ENCODE data around the gene PEX12. TPM values are rescaled to one million over a fixed set of nuclear protein-coding genes. Genes with fewer than 3 reads are reported as not detected.
A peak's percentile ranks its signal among the peaks of the same experiment; 100 is the strongest.

The PEX12 gene
- total and polyA plus RNA-seq, 9 of the 15 experiments (the other 6 are each of a cell fraction or from before 2014, with no cell fraction given): 4.0 to 12.4 (median 6.4) TPM

DNA sequence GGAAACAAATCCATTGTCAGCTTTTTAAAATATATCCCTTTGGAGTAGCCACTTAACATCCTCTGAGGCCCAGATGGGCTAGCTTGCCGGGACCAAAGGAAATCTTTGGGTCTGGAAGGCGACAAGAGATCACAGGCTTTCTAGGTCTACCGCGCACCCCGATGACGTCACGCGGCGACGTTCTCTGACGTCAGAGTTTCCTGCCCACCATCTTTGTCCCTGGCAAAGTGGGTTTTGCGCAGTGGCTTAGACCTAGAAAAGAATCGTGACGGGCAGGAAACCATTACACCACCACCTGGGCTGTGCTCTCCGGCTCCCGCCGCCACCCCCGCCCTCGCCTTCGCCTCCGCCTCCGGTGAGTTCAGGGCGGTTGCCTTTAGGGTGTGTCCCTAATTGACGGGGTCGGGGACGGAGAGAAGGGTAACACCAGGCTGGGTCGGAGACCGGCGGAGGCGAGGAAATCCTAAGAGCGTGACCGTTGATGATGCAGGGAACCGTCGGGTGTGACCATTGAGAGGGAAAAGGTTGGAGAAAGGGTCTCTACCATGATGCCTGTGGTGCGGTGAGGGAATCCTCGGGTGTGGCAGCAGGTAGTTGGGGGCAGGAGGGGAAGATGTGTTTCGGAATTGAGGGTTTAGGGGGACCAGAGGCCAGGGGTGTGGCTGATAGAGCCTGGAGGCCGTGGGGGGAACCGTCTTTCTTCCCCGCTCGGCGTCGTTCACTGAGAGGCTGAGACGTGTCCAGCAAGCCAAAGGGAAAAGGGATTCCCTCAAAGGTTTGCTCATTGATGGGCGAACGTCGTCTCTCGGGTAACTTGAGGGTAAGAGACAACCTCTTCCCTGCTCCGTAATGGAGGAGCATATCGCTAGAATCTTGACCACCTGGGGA, 8.9 kb upstream of the PEX12 start, which contains the start of gene AP2B1 (continued):
- TF ChIP-seq, protein P1, sequence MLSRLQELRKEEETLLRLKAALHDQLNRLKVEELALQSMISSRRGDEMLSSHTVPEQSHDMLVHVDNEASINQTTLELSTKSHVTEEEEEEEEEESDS (CRISPR knock-in tag; IDR thresholded peaks at IDR 0.05): no peak
- no peak for TF ChIP-seq PCBP1 (IDR thresholded peaks at IDR 0.05; ENCODE audit: low read depth, low read length, poor library complexity, severe bottlenecking)
- TF ChIP-seq BACH1 (tag; IDR thresholded peaks at IDR 0.05): 0 out of 2 replicates have a peak, but pooled peaks have one; percentile 50
- peak; percentile 96 for TF ChIP-seq JUNB (CRISPR knock-in tag; conservative IDR thresholded peaks at IDR 0.05)
- TF ChIP-seq NCOR1 (IDR thresholded peaks at IDR 0.05): peak; percentile 54
- no peak for TF ChIP-seq ZFP91 (CRISPR knock-in tag; IDR thresholded peaks at IDR 0.05)
- no peak for TF ChIP-seq PATZ1 (CRISPR knock-in tag; IDR thresholded peaks at IDR 0.05; ENCODE audit: borderline replicate concordance)
- TF ChIP-seq, protein P2, sequence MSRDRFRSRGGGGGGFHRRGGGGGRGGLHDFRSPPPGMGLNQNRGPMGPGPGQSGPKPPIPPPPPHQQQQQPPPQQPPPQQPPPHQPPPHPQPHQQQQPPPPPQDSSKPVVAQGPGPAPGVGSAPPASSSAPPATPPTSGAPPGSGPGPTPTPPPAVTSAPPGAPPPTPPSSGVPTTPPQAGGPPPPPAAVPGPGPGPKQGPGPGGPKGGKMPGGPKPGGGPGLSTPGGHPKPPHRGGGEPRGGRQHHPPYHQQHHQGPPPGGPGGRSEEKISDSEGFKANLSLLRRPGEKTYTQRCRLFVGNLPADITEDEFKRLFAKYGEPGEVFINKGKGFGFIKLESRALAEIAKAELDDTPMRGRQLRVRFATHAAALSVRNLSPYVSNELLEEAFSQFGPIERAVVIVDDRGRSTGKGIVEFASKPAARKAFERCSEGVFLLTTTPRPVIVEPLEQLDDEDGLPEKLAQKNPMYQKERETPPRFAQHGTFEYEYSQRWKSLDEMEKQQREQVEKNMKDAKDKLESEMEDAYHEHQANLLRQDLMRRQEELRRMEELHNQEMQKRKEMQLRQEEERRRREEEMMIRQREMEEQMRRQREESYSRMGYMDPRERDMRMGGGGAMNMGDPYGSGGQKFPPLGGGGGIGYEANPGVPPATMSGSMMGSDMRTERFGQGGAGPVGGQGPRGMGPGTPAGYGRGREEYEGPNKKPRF (IDR thresholded peaks at IDR 0.05; ENCODE audit: low read depth, low read length): no peak
- TF ChIP-seq GATAD2B (IDR thresholded peaks at IDR 0.05; ENCODE audit: borderline replicate concordance): 0 out of 2 replicates have a peak, but pooled peaks have one; percentile 31
- 0 out of 2 replicates have a peak, but pooled peaks have one; percentile 18 for TF ChIP-seq ZKSCAN8 (CRISPR knock-in tag; IDR thresholded peaks at IDR 0.05)
- no peak for TF ChIP-seq PCBP2 (IDR thresholded peaks at IDR 0.05; ENCODE audit: low read depth, low read length, poor library complexity, severe bottlenecking)
- no peak for TF ChIP-seq SPI1 (IDR thresholded peaks at IDR 0.05; ENCODE audit: borderline replicate concordance, low read depth, low read length)
- TF ChIP-seq POLR2H (tag; IDR thresholded peaks at IDR 0.05; ENCODE audit: low read depth): peak; percentile 93
- no peak for TF ChIP-seq PRPF4 (IDR thresholded peaks at IDR 0.05; ENCODE audit: insufficient read depth, low read depth, low read length, poor library complexity, severe bottlenecking)
- peak; percentile 74 for TF ChIP-seq LARP7 (IDR thresholded peaks at IDR 0.05)

All from K562 (cell line).